ENCODE results near the gene TRIM31.

Gene TRIM31

DNA sequence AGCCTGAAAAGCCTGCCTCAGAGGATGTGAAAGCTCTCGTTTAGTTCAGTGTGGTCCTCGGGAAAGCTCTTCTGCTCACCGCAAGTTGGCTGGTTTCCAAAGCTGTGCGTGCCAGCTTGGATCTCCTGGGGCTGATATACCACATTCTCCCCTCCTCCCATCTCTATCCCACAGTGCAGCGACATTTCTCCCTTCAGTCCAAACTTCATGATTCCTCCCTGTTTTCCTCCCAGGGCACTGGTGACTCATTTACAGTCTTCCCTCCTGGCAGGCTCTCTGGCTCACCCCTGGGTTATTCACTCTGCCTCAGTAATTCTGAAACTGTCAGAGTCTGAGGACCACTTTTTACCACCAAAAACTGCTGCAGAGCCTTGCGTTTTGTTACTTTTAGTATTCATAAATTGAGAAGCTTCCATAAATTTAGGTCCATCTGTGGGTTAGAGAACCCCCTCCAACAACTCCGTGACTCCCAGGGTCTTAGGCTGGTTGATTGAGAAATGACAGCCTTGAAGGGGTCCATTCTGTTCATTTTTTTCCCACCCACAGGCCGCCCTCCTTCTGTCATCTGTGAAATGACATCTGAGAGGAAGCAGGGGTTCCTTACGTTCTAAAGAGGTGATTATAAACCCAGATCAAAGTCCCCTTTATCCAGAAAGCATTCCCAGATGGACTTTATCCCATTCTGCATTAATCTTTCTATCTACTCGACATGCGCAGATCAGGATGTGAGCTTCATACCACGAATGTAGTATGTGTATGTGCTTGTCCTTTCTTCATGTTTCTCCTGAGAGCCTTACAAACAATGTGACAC, 42.0 kb upstream of the TRIM31 start:
- Histone ChIP-seq H3K27me3 (ENCODE audit: insufficient read depth, low read depth, severe bottlenecking) (peaks cover 97% of the 10 kb centered on the region), H3K4me3 (ENCODE audit: low read depth, low read length) (no peak overlapping the region), H3K27ac (no peak overlapping the region), H3K36me3 (no peaks in the 10 kb centered on the region), H3K9me3 (ENCODE audit: severe bottlenecking) (peaks cover 4% of the 10 kb centered on the region)
- DNase-seq: no peak
- TF ChIP-seq, protein P1, sequence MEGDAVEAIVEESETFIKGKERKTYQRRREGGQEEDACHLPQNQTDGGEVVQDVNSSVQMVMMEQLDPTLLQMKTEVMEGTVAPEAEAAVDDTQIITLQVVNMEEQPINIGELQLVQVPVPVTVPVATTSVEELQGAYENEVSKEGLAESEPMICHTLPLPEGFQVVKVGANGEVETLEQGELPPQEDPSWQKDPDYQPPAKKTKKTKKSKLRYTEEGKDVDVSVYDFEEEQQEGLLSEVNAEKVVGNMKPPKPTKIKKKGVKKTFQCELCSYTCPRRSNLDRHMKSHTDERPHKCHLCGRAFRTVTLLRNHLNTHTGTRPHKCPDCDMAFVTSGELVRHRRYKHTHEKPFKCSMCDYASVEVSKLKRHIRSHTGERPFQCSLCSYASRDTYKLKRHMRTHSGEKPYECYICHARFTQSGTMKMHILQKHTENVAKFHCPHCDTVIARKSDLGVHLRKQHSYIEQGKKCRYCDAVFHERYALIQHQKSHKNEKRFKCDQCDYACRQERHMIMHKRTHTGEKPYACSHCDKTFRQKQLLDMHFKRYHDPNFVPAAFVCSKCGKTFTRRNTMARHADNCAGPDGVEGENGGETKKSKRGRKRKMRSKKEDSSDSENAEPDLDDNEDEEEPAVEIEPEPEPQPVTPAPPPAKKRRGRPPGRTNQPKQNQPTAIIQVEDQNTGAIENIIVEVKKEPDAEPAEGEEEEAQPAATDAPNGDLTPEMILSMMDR (IDR thresholded peaks at IDR 0.05; ENCODE audit: low read depth, low read length): no peak

DNA sequence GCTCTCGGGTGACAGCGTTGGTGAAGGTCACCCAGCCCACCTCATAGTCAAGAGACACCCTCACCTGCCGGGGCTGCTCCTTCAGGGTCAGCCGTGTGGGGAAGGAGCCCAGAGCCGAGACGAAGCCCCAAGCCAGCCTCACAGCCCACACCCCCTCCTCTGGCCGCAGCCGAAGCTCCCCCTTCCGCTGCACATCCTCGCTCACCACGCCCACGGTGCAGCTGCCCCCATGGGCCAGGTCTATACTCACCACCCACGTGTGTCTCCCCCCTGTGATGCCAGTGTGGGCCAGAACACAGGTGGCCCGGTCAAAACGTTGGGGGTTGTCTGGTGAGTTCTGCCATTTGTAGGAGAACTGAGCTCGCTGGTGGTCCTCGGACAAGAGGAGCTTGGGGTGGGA, 41.2 kb upstream of the TRIM31 start:
- DNase-seq: no peak
- Histone ChIP-seq H3K9me3 (ENCODE audit: severe bottlenecking) (peaks cover 4% of the 10 kb centered on the region), H3K4me3 (ENCODE audit: low read depth, low read length) (no peak overlapping the region), H3K27me3 (ENCODE audit: insufficient read depth, low read depth, severe bottlenecking) (peaks cover 94% of the 10 kb centered on the region), H3K27ac (no peak overlapping the region), H3K36me3 (no peaks in the 10 kb centered on the region)
- TF ChIP-seq, protein P1 (IDR thresholded peaks at IDR 0.05; ENCODE audit: low read depth, low read length): no peak

DNA sequence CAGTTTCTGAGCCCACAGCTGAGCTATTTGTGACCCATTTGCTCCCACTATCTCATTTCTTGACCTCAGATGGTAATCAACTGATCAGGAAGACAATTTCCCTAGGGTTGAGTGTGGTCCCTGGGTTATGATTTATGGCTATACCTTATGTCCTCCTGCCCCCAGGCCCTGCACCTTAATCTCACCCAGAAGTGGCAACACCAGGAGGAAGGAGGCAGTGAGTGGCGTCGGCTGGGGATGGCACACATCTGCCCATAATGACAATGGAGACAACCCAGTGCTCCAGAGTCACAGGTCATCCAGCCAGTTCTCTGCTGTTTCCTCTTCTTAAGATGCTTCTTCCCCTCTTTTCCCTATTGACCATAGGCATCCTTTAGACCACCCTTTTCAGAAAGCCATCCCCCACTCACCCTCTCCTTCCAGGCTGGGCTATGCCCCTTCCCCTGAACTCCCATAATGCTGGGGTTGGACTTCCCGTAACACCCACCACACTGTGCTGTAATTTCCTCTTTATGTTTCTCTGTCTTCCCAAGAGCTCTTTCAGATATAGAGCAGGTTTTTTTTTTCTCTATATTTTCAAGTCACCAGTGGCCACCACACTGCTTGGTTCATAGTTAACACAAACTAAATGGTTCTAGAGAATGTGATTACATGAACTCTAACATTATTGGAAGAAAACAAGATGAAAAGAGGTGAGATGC, 40.2 kb upstream of the TRIM31 start:
- DNase-seq: no peak
- Histone ChIP-seq H3K36me3 (no peaks in the 10 kb centered on the region), H3K27ac (no peak overlapping the region), H3K9me3 (ENCODE audit: severe bottlenecking) (peaks cover 4% of the 10 kb centered on the region), H3K4me3 (ENCODE audit: low read depth, low read length) (no peak overlapping the region), H3K27me3 (ENCODE audit: insufficient read depth, low read depth, severe bottlenecking) (peaks cover 96% of the 10 kb centered on the region)
- TF ChIP-seq, protein P1 (IDR thresholded peaks at IDR 0.05; ENCODE audit: low read depth, low read length): no peak

DNA sequence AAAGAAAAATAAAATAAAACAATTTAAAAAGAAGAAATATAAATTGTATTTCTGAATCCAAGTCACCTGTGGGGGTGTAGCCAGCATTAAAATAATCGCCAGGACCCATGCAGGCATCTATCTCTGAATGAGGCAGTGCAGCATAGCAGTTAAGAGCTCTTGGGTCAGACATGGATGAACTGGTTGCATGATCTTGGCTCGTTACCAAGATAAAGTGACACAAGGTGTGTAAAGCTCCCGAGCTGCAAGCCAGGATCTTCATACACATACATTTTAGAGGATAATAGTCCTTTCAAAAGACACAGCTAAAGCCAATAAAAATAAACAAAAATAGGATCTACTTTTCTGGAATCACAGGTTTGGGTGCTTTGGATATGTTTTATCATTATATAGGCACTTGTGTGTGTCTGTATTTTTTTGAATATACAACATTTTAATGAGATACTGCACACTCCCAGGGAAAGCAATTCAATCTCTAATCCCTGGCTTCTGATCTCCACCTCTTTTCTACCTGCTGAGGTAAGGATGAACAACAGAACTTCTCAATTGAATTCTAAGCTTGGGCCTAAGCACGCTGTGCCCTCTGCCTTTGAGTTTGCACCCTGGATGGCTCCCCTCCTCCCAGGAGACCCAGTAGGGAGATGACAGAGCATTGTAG, 39.3 kb upstream of the TRIM31 start:
- H3K27ac ChIP-seq: no peak overlapping the region
- H3K4me3 ChIP-seq (ENCODE audit: low read depth, low read length): no peak overlapping the region
- H3K9me3 ChIP-seq (ENCODE audit: severe bottlenecking): peaks cover 4% of the 10 kb centered on the region
- no peak for DNase-seq
- H3K27me3 ChIP-seq (ENCODE audit: insufficient read depth, low read depth, severe bottlenecking): peaks cover 96% of the 10 kb centered on the region
- H3K36me3 ChIP-seq: no peaks in the 10 kb centered on the region
- TF ChIP-seq, protein P1 (IDR thresholded peaks at IDR 0.05; ENCODE audit: low read depth, low read length): no peak

DNA sequence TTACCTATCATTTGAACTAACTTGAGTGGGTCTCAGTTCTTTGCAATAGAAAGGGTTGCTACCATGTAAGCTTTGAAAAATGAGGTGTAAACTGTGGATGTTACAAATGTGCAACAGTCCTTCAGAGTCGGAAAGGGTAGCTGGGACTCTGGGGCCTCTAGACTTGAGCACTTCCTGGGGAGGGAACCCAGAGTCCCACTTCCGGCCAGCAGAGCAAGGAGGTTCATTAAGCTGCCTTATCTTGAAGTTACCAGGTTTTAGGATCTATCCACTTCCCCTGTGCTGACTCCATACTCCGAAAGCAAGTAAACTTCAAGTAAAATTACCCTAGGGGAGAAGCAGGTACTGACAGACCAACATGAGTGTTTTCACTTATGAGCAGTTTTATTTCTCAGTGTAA, 38.7 kb upstream of the TRIM31 start:
- Histone ChIP-seq H3K9me3 (ENCODE audit: severe bottlenecking) (peaks cover 4% of the 10 kb centered on the region), H3K27ac (no peak overlapping the region), H3K36me3 (no peaks in the 10 kb centered on the region), H3K27me3 (ENCODE audit: insufficient read depth, low read depth, severe bottlenecking) (peaks cover 96% of the 10 kb centered on the region), H3K4me3 (ENCODE audit: low read depth, low read length) (no peak overlapping the region)
- TF ChIP-seq, protein P1 (IDR thresholded peaks at IDR 0.05; ENCODE audit: low read depth, low read length): no peak
- DNase-seq: no peak

Data from WERI-Rb-1 (cell line).